Measurements from ENCODE around the gene COL25A1.

Gene COL25A1

GRCh38 chr4:109215506-109215905, 87.0 kb downstream of the COL25A1 start:
- no peak for DNase-seq (ENCODE audit: low read depth, low spot score)

- no peak for DNase-seq (ENCODE audit: low read depth, low spot score)
These were observed 87.7 kb downstream of the COL25A1 start for GRCh38 chr4:109214622-109215301.

GRCh38 chr4:109213056-109213455, 89.4 kb downstream of the COL25A1 start:
- no peak for DNase-seq (ENCODE audit: low read depth, low spot score)

DNA sequence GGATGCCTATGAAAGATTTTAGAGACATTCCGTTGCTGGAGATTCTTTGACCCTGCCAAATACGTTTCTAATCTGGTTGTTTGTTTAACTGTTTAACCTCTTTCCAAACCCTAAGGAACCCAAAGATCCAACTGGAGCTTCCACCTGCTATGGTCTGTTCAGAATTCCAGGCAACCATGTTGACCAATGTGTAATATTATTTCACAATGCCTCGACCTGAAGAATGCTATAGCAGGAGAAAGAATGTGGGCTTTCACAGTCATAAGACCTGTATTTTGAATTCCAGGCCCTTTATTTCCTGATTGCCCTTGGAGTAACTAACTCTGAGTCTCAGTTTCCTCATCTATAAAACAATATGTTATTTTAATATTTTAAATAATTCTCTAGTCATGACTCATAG, 90.8 kb downstream of the COL25A1 start:
- DNase-seq (ENCODE audit: low read depth, low spot score): no peak

DNA sequence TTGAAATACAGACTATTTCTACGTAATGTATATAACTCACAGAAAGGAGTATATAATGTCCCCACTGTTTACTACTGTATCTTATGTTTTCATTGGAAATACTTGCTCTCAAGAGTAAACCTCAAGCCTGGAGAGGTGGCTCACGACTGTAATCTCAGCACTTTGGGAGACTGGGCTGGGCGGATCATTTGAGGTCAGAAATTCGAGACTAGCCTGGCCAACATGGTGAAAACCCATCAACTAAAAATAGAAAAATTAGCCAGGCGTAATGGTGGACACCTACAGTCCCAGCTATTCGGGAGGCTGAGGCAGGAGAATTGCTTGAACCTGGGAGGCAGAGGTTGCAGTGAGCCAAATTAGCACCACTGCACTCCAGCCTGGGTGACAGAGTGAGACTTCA, 92.8 kb downstream of the COL25A1 start:
- DNase-seq (ENCODE audit: low read depth, low spot score): no peak

- DNase-seq (ENCODE audit: low read depth, low spot score): no peak
These were observed 94.6 kb downstream of the COL25A1 start for GRCh38 chr4:109207898-109208297.

GRCh38 chr4:109207061-109207460, 95.4 kb downstream of the COL25A1 start:
- DNase-seq (ENCODE audit: low read depth, low spot score): no peak

- DNase-seq (ENCODE audit: low read depth, low spot score): no peak
These were observed 95.8 kb downstream of the COL25A1 start for GRCh38 chr4:109206620-109207019.

DNA sequence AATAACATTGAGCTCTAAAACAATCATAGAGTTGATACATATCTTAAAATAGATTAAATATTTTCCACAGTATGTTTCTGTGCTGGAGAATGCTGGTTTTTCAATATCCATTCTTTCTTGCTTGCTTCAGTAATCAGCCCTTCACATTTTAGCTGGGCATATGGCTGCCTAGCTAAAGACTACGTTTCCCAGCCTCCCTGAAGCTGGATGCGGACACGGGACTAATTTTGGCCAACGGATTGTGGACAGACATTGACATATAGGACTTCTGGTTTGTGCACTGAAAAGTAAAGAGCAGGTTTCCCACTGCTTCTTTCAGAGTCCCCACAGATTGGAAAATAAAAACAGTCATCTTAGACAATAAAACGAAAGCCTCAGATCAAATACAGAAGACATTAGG, 97.3 kb downstream of the COL25A1 start:
- DNase-seq (ENCODE audit: low read depth, low spot score): no peak

GRCh38 chr4:109199585-109199984, 102.9 kb downstream of the COL25A1 start:
- DNase-seq (ENCODE audit: low read depth, low spot score): no peak

DNA sequence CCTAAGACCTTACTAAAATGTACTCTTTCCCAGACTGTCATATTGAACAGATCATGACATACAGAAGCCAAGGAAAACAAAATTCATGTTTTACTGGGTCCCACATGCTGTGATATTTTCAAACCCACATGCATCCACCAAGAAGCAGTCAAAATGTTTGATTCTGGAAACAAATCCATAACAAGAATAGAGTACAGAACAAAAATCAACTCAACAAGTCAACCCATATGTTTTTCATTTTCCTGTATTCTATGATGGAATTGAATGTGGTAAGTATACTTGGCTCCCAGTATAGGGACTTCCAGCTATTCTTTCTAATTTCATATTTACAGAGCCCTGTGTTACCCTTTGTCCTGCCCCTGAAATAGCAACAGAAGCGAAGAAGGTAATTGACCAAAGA, 106.8 kb downstream of the COL25A1 start:
- DNase-seq (ENCODE audit: low read depth, low spot score): no peak

DNA sequence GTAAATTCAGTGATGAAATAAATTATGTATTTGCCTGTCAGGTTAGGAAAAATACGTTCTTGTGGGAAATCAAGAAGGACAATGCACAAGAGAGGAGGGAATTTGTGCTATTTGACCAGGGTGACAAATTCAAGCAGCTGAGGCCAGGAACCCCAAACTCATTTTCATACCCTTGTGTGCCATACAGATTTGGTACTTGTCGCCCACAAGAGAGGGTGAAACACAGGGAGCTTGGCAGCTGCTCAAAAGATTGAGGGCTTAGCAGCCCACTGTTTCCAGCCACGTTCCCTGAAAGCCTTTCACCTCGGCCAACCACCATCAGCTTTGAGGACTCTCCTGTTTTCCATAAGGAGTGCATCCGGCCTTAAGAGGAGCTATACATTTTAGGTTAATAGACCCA, 111.2 kb downstream of the COL25A1 start:
- DNase-seq (ENCODE audit: low read depth, low spot score): no peak

DNA sequence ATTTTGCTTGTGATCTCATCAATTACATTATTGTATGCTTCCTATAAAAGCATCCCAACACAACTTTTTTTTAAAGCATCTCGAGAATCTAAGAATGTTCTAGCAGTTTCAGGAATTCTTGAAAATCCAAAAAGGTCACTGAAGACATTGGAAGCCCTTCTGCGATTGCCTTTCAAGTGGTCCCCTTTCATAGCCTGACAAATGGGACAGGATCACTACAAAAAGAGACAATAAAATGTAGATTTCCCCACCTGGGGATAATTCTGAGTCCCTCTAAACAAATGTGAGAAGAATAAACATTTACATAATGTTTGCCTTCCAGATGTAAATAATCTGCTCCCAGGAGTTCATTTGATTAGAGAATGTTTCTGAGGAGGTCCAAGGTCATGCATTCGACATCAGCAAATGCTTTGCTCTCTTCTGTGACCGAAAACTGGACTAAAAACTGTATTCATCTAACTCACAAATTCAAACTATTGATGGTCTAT, 116.0 kb downstream of the COL25A1 start:
- no peak for DNase-seq (ENCODE audit: low read depth, low spot score)

DNA sequence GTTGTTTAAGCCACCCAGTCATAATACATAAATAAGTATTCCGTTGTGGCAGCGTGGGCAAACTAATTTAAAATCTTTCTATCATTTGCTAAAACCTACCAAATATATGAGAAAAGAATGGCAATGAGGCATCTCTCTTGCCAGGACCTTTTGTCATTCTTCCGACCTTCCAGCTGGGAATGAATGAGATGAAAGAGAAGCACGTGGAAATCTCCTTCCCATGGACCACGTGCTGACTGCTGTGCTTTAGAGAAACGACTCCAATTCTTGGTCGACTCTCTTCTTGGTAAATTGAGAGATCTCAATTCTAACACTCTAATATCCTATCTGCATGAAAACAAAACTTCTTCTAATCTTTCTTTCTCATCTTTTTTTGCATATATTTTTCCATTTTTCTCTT, 116.5 kb downstream of the COL25A1 start:
- no peak for DNase-seq (ENCODE audit: low read depth, low spot score)

GRCh38 chr4:109185548-109185947, 116.9 kb downstream of the COL25A1 start:
- no peak for DNase-seq (ENCODE audit: low read depth, low spot score)

GRCh38 chr4:109184491-109184961, 117.9 kb downstream of the COL25A1 start:
- no peak for DNase-seq (ENCODE audit: low read depth, low spot score)

DNA sequence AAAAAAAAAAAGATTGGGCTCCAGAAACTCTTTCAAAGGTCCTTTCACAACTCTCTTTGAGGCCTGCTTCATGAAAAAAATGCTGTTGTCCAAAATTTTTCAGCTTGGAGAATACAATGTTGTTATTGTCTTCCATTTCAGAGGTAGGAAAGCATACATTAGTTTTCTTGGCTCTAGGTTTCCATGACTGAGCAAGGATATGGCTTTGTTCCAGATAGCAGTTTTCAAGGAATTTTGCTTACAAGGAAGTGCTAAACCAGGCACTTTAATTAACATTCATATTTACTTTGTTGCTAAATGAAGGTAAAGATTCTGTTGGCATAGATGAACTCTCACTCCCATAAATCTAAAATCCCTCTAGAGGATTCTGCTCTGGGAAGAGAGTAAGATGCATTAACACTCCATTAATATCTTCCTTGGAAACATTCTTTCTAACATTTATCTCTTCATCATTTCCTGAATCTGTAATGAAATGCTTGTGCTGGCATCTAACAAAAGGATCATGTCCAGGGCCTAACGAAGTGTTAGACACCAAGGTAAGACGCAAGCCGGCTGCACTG, 118.4 kb downstream of the COL25A1 start:
- DNase-seq (ENCODE audit: low read depth, low spot score): no peak

DNA sequence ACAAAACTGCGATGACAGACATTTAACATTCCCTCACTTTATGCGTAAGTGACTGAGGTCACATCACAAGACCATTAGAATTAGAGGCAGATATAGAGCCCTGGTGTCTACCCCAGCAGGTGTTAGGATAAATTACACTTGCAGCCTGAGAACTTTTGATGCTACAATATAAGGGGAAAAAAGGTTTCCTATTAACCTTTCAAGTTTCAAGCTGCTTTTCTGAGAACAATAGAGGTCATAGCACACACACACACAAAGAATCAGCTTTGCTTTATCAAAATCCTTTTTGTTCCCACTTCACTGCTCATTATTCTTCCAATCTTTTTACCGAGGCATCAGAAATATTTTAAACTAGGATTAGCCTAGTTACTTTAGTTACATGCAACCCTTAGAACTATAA, 119.8 kb downstream of the COL25A1 start:
- no peak for DNase-seq (ENCODE audit: low read depth, low spot score)

DNA sequence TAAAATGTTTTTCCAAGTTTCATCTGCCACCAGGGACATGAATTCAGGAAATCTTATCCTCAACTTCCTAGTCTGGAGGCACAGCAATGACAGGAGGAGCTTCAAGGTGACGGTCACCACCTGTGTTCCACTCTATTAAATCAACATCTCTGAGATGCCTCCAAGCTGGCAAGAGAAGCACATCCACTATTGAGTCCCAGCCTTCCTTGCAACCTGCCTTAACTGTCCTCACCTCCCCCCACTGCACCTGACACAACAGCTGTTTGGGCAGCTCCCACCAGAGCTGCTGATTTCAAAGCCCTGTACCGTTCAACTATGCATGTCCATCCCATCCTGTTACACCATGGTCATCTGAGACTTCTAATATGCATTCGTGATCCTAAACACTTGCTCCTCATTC, 123.4 kb downstream of the COL25A1 start:
- DNase-seq (ENCODE audit: low read depth, low spot score): no peak

DNA sequence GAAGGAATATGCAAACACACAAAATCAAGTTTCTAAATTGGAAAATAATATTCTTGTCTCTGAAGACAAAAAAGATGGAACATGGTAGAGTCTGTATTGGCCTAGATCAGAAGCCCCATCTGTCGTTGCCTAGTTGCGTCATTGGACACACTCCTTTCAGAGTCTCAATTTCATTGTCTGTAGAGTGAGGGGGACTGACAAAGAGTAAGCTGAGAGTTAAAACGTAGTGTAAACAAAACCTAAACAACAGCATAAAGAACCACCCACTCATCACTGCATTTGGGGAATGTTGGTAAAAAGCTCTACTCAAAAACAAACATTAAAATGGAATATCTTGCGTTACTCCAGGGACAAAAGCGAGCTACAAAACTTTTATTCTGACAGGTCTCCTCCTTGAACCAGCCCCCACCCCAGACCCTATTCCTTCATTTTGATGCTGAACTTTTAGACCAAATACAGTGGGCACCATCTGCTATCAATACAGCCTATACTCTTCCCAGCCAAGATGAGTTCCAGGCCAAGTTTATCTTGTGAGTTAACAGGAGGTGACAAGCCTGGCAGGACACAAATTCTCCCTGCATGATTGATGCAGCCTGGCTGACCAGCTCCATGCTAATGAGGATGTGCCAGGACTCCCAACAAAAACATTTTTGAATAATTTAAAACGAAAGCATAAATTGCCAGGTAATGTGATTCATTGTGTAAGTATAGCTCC, 125.2 kb downstream of the COL25A1 start:
- no peak for DNase-seq (ENCODE audit: low read depth, low spot score)

DNA sequence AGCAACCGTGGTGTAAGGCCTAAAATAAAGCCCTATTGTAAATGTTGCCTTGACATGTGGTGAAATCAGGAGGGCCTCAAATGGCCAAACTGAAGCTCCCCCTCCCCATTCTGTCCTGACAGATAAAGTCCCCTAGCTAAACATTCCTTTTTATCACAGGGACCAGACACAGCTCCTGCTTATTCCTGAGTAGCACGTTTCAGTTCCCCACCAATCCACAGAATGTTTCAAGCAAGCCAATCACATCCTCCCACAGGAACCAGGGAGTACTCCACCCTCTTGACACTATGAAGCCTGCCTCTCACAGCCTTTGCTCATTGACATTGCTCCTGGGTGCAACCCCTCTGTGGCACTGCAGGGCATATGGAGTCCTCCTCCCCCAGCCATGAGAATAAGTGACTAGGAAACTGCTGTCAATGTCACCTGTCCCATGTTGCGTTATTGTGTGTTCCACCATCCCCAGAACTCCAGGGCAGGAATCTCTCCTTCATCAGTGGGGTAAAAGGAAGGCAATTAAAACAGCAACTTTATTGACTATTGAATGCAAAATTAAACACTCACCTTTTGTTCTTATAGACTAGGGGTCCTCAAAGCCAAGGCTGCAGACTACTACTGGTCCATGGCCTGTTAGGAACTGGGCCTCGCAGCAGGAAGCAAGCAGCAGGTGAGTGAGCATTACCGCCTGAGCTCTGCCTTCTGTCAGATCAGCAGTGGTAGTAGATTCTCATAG, 128.1 kb downstream of the COL25A1 start:
- DNase-seq (ENCODE audit: low read depth, low spot score): no peak

DNA sequence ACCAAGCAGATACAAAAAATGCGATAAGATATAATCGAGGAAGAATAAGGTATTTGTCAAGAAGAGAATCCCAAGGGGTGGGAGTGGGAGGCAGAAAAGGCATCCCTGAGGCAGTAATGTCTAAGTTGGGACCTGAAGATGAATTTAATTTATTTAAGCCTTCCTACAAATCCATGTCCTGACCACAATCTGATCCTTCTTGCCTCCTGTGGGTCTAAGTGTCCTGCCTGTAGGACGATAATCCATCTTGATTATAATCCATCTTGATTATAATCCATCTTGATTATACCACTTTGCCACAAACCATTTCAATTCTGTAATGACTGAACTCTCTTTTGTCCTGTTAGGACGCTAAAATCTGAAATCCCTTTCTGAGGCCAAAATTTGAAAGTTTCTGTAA, 130.2 kb downstream of the COL25A1 start:
- DNase-seq (ENCODE audit: low read depth, low spot score): no peak
